NCI-H524 treated with DMSO at 0.1 percent for 48 hours (cell line): ENCODE results near the gene BAAT.
A peak's percentile ranks its signal among the peaks of the same experiment; 100 is the strongest.

Experiments
- DNase-seq: peaks from one replicate; lab custom pipeline; 2025; lab: John Stamatoyannopoulos, UW

BAAT gene

GRCh38 chr9:101398068-101398929, 13.5 kb upstream of the BAAT start, which contains the start of the genes MRPL50 and ZNF189:
MRPL50 (minus strand) TSS chr9:101398618; CDS start chr9:101398592, 26 bp downstream.
ZNF189 (plus strand) TSS chr9:101398851; CDS start chr9:101399157, 306 bp downstream.
- DNase-seq: peak; percentile 97

GRCh38 chr9:101397746-101398067, 12.9 kb upstream of the BAAT start:
- DNase-seq: no peak

GRCh38 chr9:101394687-101395086, 9.9 kb upstream of the BAAT start:
- DNase-seq: no peak

- no peak for DNase-seq
These were observed 8.3 kb upstream of the BAAT start for GRCh38 chr9:101393135-101393534.

GRCh38 chr9:101388507-101388993, 3.7 kb upstream of the BAAT start:
- DNase-seq: no peak

GRCh38 chr9:101387871-101388506, 3.2 kb upstream of the BAAT start:
- peak; percentile 33 for DNase-seq

- DNase-seq: no peak
These were observed 1.4 kb downstream of the BAAT start for GRCh38 chr9:101383361-101383760.

GRCh38 chr9:101381833-101382342, 2.9 kb downstream of the BAAT start:
- no peak for DNase-seq

- no peak for DNase-seq
These were observed 3.7 kb downstream of the BAAT start for GRCh38 chr9:101381118-101381517.

GRCh38 chr9:101380295-101380694, 4.5 kb downstream of the BAAT start:
- DNase-seq: no peak

- DNase-seq: no peak
These were observed 8.5 kb downstream of the BAAT start for GRCh38 chr9:101376111-101376848.

GRCh38 chr9:101375546-101375945, 9.3 kb downstream of the BAAT start:
- DNase-seq: no peak

- no peak for DNase-seq
These were observed 12.3 kb downstream of the BAAT start for GRCh38 chr9:101372327-101373118.

- no peak for DNase-seq
These were observed 13.0 kb downstream of the BAAT start for GRCh38 chr9:101371813-101372212.

- DNase-seq: no peak
These were observed 14.8 kb downstream of the BAAT start for GRCh38 chr9:101369884-101370531.

GRCh38 chr9:101369286-101369685, 15.5 kb downstream of the BAAT start:
- no peak for DNase-seq

GRCh38 chr9:101367323-101367722, 17.5 kb downstream of the BAAT start:
- DNase-seq: no peak

GRCh38 chr9:101366038-101366756, 18.6 kb downstream of the BAAT start:
- no peak for DNase-seq

- no peak for DNase-seq
These were observed 19.6 kb downstream of the BAAT start for GRCh38 chr9:101365181-101365580.

- DNase-seq: no peak
These were observed 22.4 kb downstream of the BAAT start for GRCh38 chr9:101362450-101362849.
